Smooth muscle cell (in vitro differentiated cells): ENCODE data around the gene SETD3. TPM values are rescaled to one million over a fixed set of nuclear protein-coding genes. Genes with fewer than 3 reads are reported as not detected.

Experiments
- DNase-seq: peaks from one replicate; lab custom pipeline; 2025; ENCODE audit not compliant: unreplicated experiment; lab: John Stamatoyannopoulos, UW
- H2AFZ ChIP-seq: fragments of 200-600 bp; sonication (generic); 2 replicates; pipeline ENCODE4 v1.6.0; 2016; ENCODE audit warnings: antibody characterized with exemption, low read depth, mild to moderate bottlenecking
- H3F3A ChIP-seq: fragments of 200-600 bp; sonication (generic); 2 replicates; pipeline ENCODE4 v1.6.0; 2017; ENCODE audit warnings: antibody characterized with exemption, low read depth
- H3K27ac ChIP-seq: fragments of 200-600 bp; sonication (generic); 2 replicates; pipeline ENCODE4 v1.5.1; 2016; ENCODE audit warnings: low read depth, mild to moderate bottlenecking
- H3K27me3 ChIP-seq: fragments of 200-600 bp; sonication (generic); 2 replicates; pipeline ENCODE4 v1.6.1; 2016; ENCODE audit warnings: low read depth, mild to moderate bottlenecking
- H3K36me3 ChIP-seq: fragments of 200-600 bp; sonication (generic); 2 replicates; pipeline ENCODE4 v1.5.1; 2016; ENCODE audit warnings: low read depth
- H3K4me1 ChIP-seq: fragments of 200-600 bp; sonication (generic); 2 replicates; pipeline ENCODE4 v1.5.1; 2016; ENCODE audit warnings: low read depth
- H3K4me2 ChIP-seq: fragments of 200-600 bp; sonication (generic); 2 replicates; pipeline ENCODE4 v1.6.0; 2016; ENCODE audit warnings: mild to moderate bottlenecking
- H3K4me3 ChIP-seq: fragments of 200-600 bp; sonication (generic); 2 replicates; pipeline ENCODE4 v1.5.1; 2016; ENCODE audit warnings: mild to moderate bottlenecking
- H3K79me2 ChIP-seq: fragments of 200-600 bp; sonication (generic); 2 replicates; pipeline ENCODE4 v1.6.0; 2016; ENCODE audit warnings: low read depth, mild to moderate bottlenecking
- H3K9ac ChIP-seq: fragments of 200-600 bp; sonication (generic); 2 replicates; pipeline ENCODE4 v1.6.0; 2016; ENCODE audit warnings: low read depth
- H3K9me3 ChIP-seq: fragments of 200-600 bp; sonication (generic); replicated peaks from 2 replicates; pipeline ENCODE4 v1.5.1; 2016; ENCODE audit warnings: low read depth
- H4K20me1 ChIP-seq: fragments of 200-600 bp; sonication (generic); 2 replicates; pipeline ENCODE4 v1.6.0; 2016; ENCODE audit warnings: low read depth
- CTCF ChIP-seq: fragments of 200-600 bp; sonication (generic); IDR thresholded peaks from 2 replicates; pipeline ENCODE4 v1.5.1; 2017; ENCODE audit warnings: borderline replicate concordance, mild to moderate bottlenecking, antibody characterized with exemption; ENCODE audit not compliant: insufficient read depth, poor library complexity, severe bottlenecking
- WGBS: methylation state at CpG from one replicate; pipeline ENCODE4 v1.1.7; 2016; ENCODE audit warnings: low lambda C conversion rate; 5-methylcytosine and 5-hydroxymethylcytosine counted together
- polyA plus RNA-seq: library from polyadenylated mRNA; unstranded; fragments of >200 nt; fragmentation: Nextera tagmentation; extraction: Ambion mirVana; gene quantifications from 2 replicates; pipeline ENCODE4 v1.2.1, GENCODE V29; 2016
- total RNA-seq: library from RNA; depleted of rRNA; stranded (reverse); fragments of >200 nt; gene quantifications from 2 replicates; pipeline ENCODE4 v1.2.3, GENCODE V29; 2014

The SETD3 gene
- total and polyA plus RNA-seq, 2 experiments from 2014 or later: 49.2 to 74.9 TPM

GRCh38 chr14:99472937-99473336 is 7.7 kb downstream of the SETD3 start:
- Histone ChIP-seq H3K27me3 (no peaks in the 10 kb centered on the region), H3K4me3 (no peak overlapping the region), H2AFZ (no peak overlapping the region), H3K4me1 (peaks cover 7% of the 10 kb centered on the region), H3K4me2 (no peak overlapping the region), H4K20me1 (peaks cover 98% of the 10 kb centered on the region), H3K27ac (no peak overlapping the region), H3F3A (peaks cover 11% of the 10 kb centered on the region), H3K9me3 (no peaks in the 10 kb centered on the region), H3K36me3 (no peaks in the 10 kb centered on the region), H3K9ac (no peak overlapping the region), H3K79me2 (peaks cover 100% of the 10 kb centered on the region)
- no peak for DNase-seq
- WGBS: 87% methylated on average over 4 of the region's 4 CpGs
- TF ChIP-seq CTCF: no peak

GRCh38 chr14:99471731-99472130 is 8.9 kb downstream of the SETD3 start:
- DNase-seq: no peak
- peaks cover 100% of the 10 kb centered on the region for H3K79me2 ChIP-seq
- H3K9me3 ChIP-seq: no peaks in the 10 kb centered on the region
- H4K20me1 ChIP-seq: peaks cover 100% of the 10 kb centered on the region
- H3K27me3 ChIP-seq: no peaks in the 10 kb centered on the region
- peaks cover under 1% of the 10 kb centered on the region for H3K4me1 ChIP-seq
- no peaks in the 10 kb centered on the region for H3K36me3 ChIP-seq
- no peak overlapping the region for H3K4me2 ChIP-seq
- H3F3A ChIP-seq: peaks cover 11% of the 10 kb centered on the region
- no peak overlapping the region for H3K9ac ChIP-seq
- no peak for TF ChIP-seq CTCF
- 90% methylated on average over 7 of the region's 7 CpGs for WGBS
- no peak overlapping the region for H2AFZ ChIP-seq
- H3K27ac ChIP-seq: no peak overlapping the region
- no peak overlapping the region for H3K4me3 ChIP-seq

DNA sequence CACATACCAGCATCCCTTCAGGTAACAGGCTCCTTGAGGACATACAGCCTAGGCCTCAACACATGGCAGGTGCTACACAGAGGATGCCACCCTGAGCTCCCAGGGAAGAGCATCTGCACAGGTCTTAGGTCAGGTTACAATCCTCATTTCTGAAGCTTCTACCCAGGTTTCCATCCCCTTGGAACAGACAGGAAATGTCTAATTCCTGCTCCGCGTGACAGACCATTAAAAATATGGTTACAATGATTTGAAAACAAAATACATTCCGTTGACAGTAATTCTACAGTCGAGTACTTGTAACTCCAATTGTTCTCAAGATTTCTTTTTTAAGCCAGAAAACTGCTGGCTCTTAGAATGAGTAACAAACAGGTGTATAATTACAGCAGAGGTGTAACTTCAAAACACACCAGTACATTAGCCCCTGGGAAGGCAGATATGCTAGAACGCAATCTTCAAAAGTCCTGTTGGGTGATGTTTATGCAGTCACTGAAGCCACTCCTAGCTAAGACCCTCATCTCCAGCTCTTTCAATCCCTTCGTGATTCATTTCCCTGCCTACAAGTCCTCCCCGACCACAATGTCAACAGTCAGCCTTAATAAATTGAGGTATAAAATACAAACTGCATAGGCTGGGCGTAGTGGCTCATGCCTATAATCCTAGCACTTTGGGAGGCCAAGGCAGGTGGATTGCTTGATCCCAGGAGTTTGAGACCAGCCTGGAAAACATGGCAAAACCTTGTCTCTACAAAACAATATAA is 11.6 kb downstream of the SETD3 start:
- no peak overlapping the region for H2AFZ ChIP-seq
- no peak overlapping the region for H3K9ac ChIP-seq
- no peaks in the 10 kb centered on the region for H3K27me3 ChIP-seq
- no peak overlapping the region for H3K4me2 ChIP-seq
- H3K4me3 ChIP-seq: no peak overlapping the region
- H3K79me2 ChIP-seq: peaks cover 95% of the 10 kb centered on the region
- WGBS: 61% methylated on average over 8 of the region's 8 CpGs
- TF ChIP-seq CTCF: no peak
- H3K9me3 ChIP-seq: no peaks in the 10 kb centered on the region
- H4K20me1 ChIP-seq: peaks cover 100% of the 10 kb centered on the region
- DNase-seq: no peak
- H3K4me1 ChIP-seq: no peaks in the 10 kb centered on the region
- H3F3A ChIP-seq: peaks cover 11% of the 10 kb centered on the region
- H3K27ac ChIP-seq: no peak overlapping the region
- H3K36me3 ChIP-seq: no peaks in the 10 kb centered on the region

DNA sequence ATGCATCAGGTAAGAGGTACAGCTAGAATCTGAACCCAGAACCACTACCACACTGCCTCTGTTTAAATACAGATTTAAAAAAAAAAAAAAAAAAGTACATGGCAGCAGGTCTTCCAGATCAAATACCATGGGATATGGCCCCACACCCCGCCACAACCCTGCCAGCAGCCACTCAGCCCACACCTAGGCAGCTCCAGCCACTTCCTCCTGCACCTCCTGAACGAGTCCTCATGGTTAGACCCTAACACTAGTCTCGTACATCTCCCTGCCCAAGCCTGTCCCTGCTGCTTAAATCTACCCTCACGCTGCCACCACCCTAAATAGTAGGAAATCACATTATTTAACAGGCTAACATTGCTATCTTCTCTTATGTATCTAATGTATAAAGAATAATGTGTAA is 12.6 kb downstream of the SETD3 start:
- Histone ChIP-seq H4K20me1 (peaks cover 97% of the 10 kb centered on the region), H3K9me3 (no peaks in the 10 kb centered on the region), H3F3A (peaks cover 11% of the 10 kb centered on the region), H3K27me3 (no peaks in the 10 kb centered on the region), H2AFZ (no peak overlapping the region), H3K9ac (no peak overlapping the region), H3K4me2 (no peak overlapping the region), H3K4me1 (no peaks in the 10 kb centered on the region), H3K79me2 (peaks cover 94% of the 10 kb centered on the region), H3K27ac (no peak overlapping the region), H3K36me3 (no peaks in the 10 kb centered on the region), H3K4me3 (no peak overlapping the region)
- DNase-seq: no peak
- WGBS: 96% methylated on average over 4 of the region's 4 CpGs
- no peak for TF ChIP-seq CTCF
